C4-2B (cell line): ENCODE measurements around the gene OMP.
A peak's percentile ranks its signal among the peaks of the same experiment; 100 is the strongest.

ENCODE experiments used
- H3K27ac ChIP-seq: fragments of 450-650 bp; 2 replicates; pipeline ENCODE4 v1.5.1; 2017
- CTCF ChIP-seq: fragments of 450-650 bp; conservative IDR thresholded peaks from 2 replicates; pipeline ENCODE4 v1.5.1; 2017; ENCODE audit warnings: mild to moderate bottlenecking
- ZFX ChIP-seq: fragments of 450-650 bp; IDR thresholded peaks from 2 replicates; pipeline ENCODE4 v1.6.1; 2017

OMP gene

DNA sequence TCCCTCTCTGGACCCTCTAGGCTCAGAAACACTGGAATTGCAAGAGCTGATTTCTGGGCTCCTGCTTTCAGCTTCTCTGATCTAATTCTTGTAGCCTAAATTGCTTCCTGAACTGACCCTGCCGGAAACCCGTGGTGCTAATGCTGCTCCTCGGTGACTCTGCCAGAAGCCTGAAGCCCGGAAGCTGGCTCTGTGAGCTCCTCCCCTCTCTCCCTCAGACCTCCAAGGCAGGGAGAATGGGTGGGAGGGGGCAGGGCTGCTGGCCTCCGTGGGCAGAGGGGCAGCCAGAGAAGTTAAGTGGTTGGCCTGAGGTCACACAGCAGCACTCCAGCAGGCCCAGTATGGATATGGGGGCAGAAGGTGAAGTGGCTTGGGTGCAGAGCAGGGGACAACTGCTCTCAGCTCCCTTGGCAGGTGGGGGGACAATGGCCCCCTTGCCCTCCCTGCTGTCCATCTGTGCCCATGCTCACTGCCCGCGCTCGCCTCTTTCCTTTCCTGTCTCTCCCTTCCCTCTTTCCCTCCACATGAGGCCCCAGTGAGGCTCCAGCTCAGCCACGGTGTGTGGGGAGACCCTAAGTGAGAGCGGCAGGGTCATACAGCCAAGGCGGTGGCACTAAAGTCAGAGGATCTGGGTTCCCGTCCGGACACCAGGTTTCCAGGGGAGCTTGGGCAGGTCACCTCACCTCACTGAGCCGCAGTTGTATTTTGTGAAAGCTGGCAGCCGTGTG, 19.6 kb upstream of the OMP start:
- TF ChIP-seq CTCF (no peak), ZFX (no peak)
- H3K27ac ChIP-seq: no peak overlapping the region

GRCh38 chr11:77083566-77084245, 18.9 kb upstream of the OMP start:
- no peak overlapping the region for H3K27ac ChIP-seq
- no peak for TF ChIP-seq CTCF
- no peak for TF ChIP-seq ZFX

DNA sequence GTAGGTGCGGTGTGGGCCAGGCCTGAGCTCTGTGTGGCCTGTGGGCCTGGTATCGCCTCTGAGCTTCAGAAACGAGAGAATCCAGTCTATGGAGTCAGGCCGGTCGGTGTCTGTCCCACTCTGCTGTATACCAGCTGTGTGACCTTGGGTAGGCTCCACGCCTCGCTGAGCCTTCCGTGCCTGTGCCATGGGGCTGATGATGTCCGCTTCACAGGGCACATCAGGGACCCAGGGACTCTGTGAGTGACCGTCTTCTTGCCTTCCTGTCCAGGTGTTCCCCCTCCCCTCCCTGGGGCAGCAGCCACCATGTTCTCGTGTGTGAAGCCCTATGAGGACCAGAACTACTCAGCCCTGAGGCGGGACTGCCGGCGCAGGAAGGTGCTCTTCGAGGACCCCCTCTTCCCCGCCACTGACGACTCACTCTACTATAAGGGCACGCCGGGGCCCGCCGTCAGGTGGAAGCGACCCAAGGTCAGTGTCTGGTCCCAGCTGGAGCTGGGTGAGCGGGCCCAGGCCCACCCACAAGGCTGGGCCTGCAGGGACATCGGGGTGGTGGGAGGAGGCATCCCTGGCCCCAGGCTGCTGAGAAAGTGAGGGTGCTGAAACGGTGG, 18.0 kb upstream of the OMP start:
- TF ChIP-seq CTCF: no peak
- no peak for TF ChIP-seq ZFX
- H3K27ac ChIP-seq: no peak overlapping the region

DNA sequence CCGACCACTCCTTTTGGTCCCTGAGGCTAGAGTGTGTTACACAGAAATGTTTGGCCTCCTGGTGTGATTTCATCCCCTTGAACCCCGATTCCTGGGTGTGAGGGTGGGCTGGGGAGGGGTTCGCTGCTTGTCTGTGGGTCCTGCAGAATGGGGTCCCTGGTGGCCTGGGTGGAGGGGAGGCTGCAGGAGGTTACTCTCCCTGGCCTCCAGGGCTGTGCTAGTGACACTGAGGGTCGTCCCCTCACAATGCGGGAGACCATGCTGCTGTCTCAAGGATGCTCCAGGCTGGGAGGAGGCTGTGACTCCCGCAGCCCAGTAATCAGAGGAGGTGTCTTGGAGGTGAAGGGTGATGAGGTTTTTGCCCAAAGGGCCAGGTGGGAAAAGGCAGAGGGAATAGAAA, 17.0 kb upstream of the OMP start:
- TF ChIP-seq CTCF (no peak), ZFX (no peak)
- H3K27ac ChIP-seq: no peak overlapping the region

DNA sequence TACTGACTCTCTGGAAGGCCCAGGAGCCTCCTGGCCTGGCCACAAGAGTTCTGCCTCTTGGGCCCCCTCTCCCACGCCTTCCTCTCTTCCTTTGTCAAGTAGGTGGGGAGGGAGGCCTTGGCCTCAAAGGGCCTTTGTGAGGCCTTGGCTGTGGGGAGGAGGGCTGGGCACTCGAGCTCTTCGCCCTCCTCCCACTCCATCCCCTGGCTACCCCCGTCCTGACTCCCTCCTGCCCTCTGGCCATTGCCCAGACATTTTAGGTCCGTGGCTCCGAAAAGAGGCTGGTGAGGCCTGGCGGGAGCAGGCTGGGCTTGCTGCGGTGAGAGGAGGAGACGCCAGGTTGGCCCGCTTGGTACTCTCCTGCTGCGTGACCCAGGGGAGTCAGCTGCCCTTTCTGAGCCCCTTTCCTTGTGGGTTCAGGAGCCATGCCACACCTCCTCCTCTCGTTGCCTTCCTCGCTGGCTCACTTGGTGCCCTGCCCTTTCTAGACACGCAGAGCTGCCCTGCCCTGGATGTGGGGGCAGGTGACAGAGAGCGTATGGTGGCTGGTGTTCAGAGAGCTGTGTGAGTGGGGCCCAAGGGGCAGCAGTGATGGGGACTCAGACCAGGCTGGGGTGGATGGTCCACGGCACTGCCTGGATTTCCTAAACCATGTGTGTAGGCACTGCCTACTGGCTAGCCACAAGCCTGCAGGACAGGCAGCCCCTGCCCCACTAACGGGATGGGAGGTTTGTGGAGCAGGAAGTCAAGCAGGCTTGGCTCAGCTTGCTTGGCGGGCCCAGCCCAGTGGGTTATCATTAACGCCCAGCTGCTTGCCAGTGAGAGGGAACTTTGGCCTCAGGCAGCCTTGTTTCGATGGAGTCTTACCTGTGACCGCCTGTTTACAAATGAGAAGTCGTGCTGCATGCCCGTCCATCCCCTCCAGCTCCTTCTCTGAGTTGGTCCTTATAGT, 15.8 kb upstream of the OMP start:
- TF ChIP-seq CTCF: no peak
- no peak for TF ChIP-seq ZFX

GRCh38 chr11:77087723-77088225, 14.9 kb upstream of the OMP start:
- no peak for TF ChIP-seq CTCF
- TF ChIP-seq ZFX: no peak
- H3K27ac ChIP-seq: peak overlapping the region; percentile 28

More for the DNA sequence above, 15.8 kb upstream of the OMP start:
- no peak overlapping the region for H3K27ac ChIP-seq
